Astrocyte (in vitro differentiated cells and primary cell): ENCODE results near the gene ARMC9. TPM values are rescaled to one million over a fixed set of nuclear protein-coding genes. Genes with fewer than 3 reads are reported as not detected.
"Not testable (repeated sequence)": the region's sequence is repeated elsewhere in the genome, so short reads cannot be mapped to it uniquely, and the experiment has no call there.

ENCODE experiments used
- DNase-seq: peaks from one replicate; pipeline ENCODE4 v3.0.0-alpha.2; 2010; ENCODE audit warnings: low read depth
- FAIRE-seq: peaks from 2 replicates; lab custom pipeline; 2011; peaks lifted over from hg19 to GRCh38; lab: Jason Lieb, UNC
- H2AFZ ChIP-seq: 2 replicates; pipeline ENCODE4 v1.6.0; 2012; ENCODE audit warnings: low read depth, low read length, inconsistent platforms
- H3K27ac ChIP-seq: 2 replicates; pipeline ENCODE4 v1.5.1; 2011; ENCODE audit warnings: low read depth, low read length, inconsistent platforms
- H3K27me3 ChIP-seq: 2 replicates; pipeline ENCODE4 v1.6.0; 2011; ENCODE audit warnings: low read length, inconsistent platforms; ENCODE audit not compliant: insufficient read depth
- H3K36me3 ChIP-seq: 2 replicates; pipeline ENCODE4 v1.5.1; 2011; ENCODE audit warnings: low read length, inconsistent platforms; ENCODE audit not compliant: insufficient read depth
- H3K4me1 ChIP-seq: 2 replicates; pipeline ENCODE4 v1.5.1; 2011; ENCODE audit warnings: low read length, inconsistent platforms; ENCODE audit not compliant: insufficient read depth
- H3K4me2 ChIP-seq: 2 replicates; pipeline ENCODE4 v1.6.0; 2012; ENCODE audit warnings: low read length, inconsistent platforms
- H3K4me3 ChIP-seq: 2 replicates; pipeline ENCODE4 v1.5.1; 2011; ENCODE audit warnings: low read depth, mild to moderate bottlenecking, low read length, inconsistent platforms; ENCODE audit not compliant: insufficient read depth
- H3K79me2 ChIP-seq: 2 replicates; pipeline ENCODE4 v1.6.0; 2012; ENCODE audit warnings: mild to moderate bottlenecking, low read length, inconsistent platforms; ENCODE audit not compliant: insufficient read depth
- H3K9ac ChIP-seq: 2 replicates; pipeline ENCODE4 v1.6.0; 2012; ENCODE audit warnings: mild to moderate bottlenecking, low read length, inconsistent platforms
- H3K9me3 ChIP-seq: 2 replicates; pipeline ENCODE4 v1.5.1; 2012; ENCODE audit warnings: low read depth, mild to moderate bottlenecking, low read length, inconsistent platforms; ENCODE audit not compliant: insufficient read depth
- H4K20me1 ChIP-seq: 2 replicates; pipeline ENCODE4 v1.6.0; 2012; ENCODE audit warnings: low read length, inconsistent platforms; ENCODE audit not compliant: insufficient read depth
- H3K27ac Mint-ChIP-seq: one replicate; pipeline ENCODE4 v1.8.0; 2021; ENCODE audit warnings: mild to moderate bottlenecking, mixed read lengths; ENCODE audit not compliant: unreplicated experiment
- H3K27me3 Mint-ChIP-seq: one replicate; pipeline ENCODE4 v1.8.0; 2021; ENCODE audit warnings: low read depth, mixed read lengths; ENCODE audit not compliant: unreplicated experiment
- H3K36me3 Mint-ChIP-seq: one replicate; pipeline ENCODE4 v1.8.0; 2021; ENCODE audit warnings: low read depth, mixed read lengths; ENCODE audit not compliant: unreplicated experiment
- H3K4me1 Mint-ChIP-seq: one replicate; pipeline ENCODE4 v1.8.0; 2021; ENCODE audit warnings: low read depth, mixed read lengths; ENCODE audit not compliant: unreplicated experiment
- H3K4me3 Mint-ChIP-seq: one replicate; pipeline ENCODE4 v1.8.0; 2021; ENCODE audit warnings: mild to moderate bottlenecking, moderate library complexity, mixed read lengths; ENCODE audit not compliant: unreplicated experiment
- H3K9me3 Mint-ChIP-seq: one replicate; pipeline ENCODE4 v1.8.0; 2021; ENCODE audit warnings: mild to moderate bottlenecking, mixed read lengths; ENCODE audit not compliant: unreplicated experiment
- CTCF ChIP-seq: IDR thresholded peaks from 2 replicates; pipeline ENCODE4 v1.5.1; 2011; ENCODE audit warnings: low read depth, mild to moderate bottlenecking, inconsistent platforms, low read length, moderate library complexity; ENCODE audit not compliant: insufficient read depth
- EZH2 ChIP-seq: IDR thresholded peaks from 2 replicates; pipeline ENCODE4 v1.6.1; 2012; ENCODE audit warnings: mild to moderate bottlenecking, low read length, inconsistent platforms; ENCODE audit not compliant: insufficient read depth
- total RNA-seq: library from RNA; stranded (reverse); gene quantifications from 2 replicates; pipeline ENCODE4 v1.2.1, GENCODE V29; 2021

ARMC9 gene
- total RNA-seq, 1 donor from 2014 or later = 52.4 TPM

GRCh38 chr2:231250146-231250545 is 51.7 kb downstream of the ARMC9 start:
- no peak overlapping the region for H3K4me3 Mint-ChIP-seq
- TF ChIP-seq EZH2 (no peak), CTCF (no peak)
- Histone ChIP-seq H3K9me3 (no peaks in the 10 kb centered on the region), H4K20me1 (peaks cover 11% of the 10 kb centered on the region), H3K4me2 (no peak overlapping the region), H3K4me3 (no peak overlapping the region), H3K27me3 (no peaks in the 10 kb centered on the region), H2AFZ (no peak overlapping the region), H3K9ac (no peak overlapping the region), H3K27ac (no peak overlapping the region), H3K36me3 (peaks cover 3% of the 10 kb centered on the region), H3K79me2 (no peaks in the 10 kb centered on the region), H3K4me1 (no peaks in the 10 kb centered on the region)
- H3K27ac Mint-ChIP-seq = no peak overlapping the region
- H3K27me3 Mint-ChIP-seq = no peaks in the 10 kb centered on the region
- no peaks in the 10 kb centered on the region for H3K9me3 Mint-ChIP-seq
- peaks cover 30% of the 10 kb centered on the region for H3K36me3 Mint-ChIP-seq
- FAIRE-seq = no peak
- no peaks in the 10 kb centered on the region for H3K4me1 Mint-ChIP-seq
- DNase-seq = no peak

DNA sequence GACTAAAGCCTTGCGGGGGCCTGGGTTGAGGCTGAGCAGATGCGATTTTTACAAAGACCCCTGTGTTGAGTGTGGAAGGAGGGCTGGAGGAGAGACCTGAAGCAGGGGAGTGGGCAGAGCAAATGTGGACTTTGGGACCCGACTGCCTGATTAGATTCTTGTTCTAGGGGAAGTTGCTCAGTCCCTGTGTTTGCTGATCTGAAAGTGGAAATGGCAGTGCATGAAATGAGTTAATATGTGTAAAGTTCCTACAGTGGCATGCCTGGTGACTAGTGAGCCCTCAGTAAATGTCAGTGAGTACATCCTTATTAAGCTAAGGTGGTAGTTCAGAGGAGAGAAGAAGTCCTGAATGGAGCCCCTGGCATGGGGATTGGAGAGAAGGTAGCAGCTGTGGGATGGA is 52.3 kb downstream of the ARMC9 start:
- no peak overlapping the region for H3K4me3 ChIP-seq
- FAIRE-seq (no peak), DNase-seq (no peak)
- Mint-ChIP-seq H3K9me3 (no peaks in the 10 kb centered on the region), H3K36me3 (peaks cover 30% of the 10 kb centered on the region), H3K4me3 (no peak overlapping the region), H3K27me3 (no peaks in the 10 kb centered on the region), H3K4me1 (no peaks in the 10 kb centered on the region), H3K27ac (no peak overlapping the region)
- H3K4me2 ChIP-seq = no peak overlapping the region
- no peak overlapping the region for H2AFZ ChIP-seq
- no peaks in the 10 kb centered on the region for H3K4me1 ChIP-seq
- no peaks in the 10 kb centered on the region for H3K27me3 ChIP-seq
- H3K9ac ChIP-seq = no peak overlapping the region
- H3K36me3 ChIP-seq = peaks cover 2% of the 10 kb centered on the region
- H3K79me2 ChIP-seq = no peaks in the 10 kb centered on the region
- H3K9me3 ChIP-seq = no peaks in the 10 kb centered on the region
- H4K20me1 ChIP-seq = peaks cover 11% of the 10 kb centered on the region
- TF ChIP-seq EZH2 (no peak), CTCF (no peak)
- H3K27ac ChIP-seq = no peak overlapping the region

DNA sequence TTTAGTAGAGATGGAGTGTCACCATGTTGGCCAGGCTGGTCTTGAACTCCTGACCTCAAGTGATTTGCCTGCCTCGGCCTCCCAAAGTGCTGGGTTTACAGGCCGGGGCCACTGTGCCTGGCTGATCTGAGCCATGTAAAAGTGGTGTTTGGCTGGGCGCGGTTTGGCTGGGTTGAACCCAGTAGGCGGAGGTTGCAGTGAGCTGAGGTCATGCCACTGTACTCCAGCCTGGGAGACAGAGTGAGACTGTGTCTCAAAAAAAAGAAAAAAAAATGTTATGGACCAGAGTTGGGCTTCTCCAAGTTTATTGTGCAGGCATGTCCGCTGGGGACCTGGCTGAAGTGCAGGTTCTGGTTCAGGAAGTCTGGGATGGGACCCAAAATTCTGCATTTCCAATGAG is 54.9 kb downstream of the ARMC9 start:
- not testable (repeated sequence) for H3K9me3 ChIP-seq, H3K9ac ChIP-seq, H3K27ac Mint-ChIP-seq, H3K27me3 Mint-ChIP-seq, H3K79me2 ChIP-seq, DNase-seq, H3K4me1 ChIP-seq, H3K27me3 ChIP-seq, H3K27ac ChIP-seq, H2AFZ ChIP-seq, H3K4me3 ChIP-seq, H3K9me3 Mint-ChIP-seq, H3K36me3 ChIP-seq, H3K4me3 Mint-ChIP-seq, H3K4me2 ChIP-seq, FAIRE-seq, H3K4me1 Mint-ChIP-seq
- peaks cover 24% of the 10 kb centered on the region for H3K36me3 Mint-ChIP-seq
- H4K20me1 ChIP-seq = peaks cover 11% of the 10 kb centered on the region
